SK-N-SH (cell line): ENCODE data around the gene ZNF24. TPM values are rescaled to one million over a fixed set of nuclear protein-coding genes. Genes with fewer than 3 reads are reported as not detected.

Experiments
- CTCF ChIA-PET: fragments of 300-600, 350-600 bp; formaldehyde crosslinking; extraction: SDS; loops from one replicate; lab custom pipeline; 2021; lab: Yijun Ruan, JAX
- POLR2A ChIA-PET: fragments of 350-600 bp; sonication (Branson Sonifier 250); formaldehyde crosslinking; extraction: SDS; loops from one replicate; lab custom pipeline; 2020; ENCODE audit warnings: antibody characterized with exemption, inconsistent platforms; lab: Yijun Ruan, JAX
- DNase-seq: peaks from one replicate; pipeline ENCODE4 v3.0.0; 2012
- H2AFZ ChIP-seq: fragments of 200-600 bp; sonication (generic); 2 replicates; pipeline ENCODE4 v1.8.1; 2016; ENCODE audit warnings: antibody characterized with exemption, mild to moderate bottlenecking, low read depth
- H3F3A ChIP-seq: fragments of 200-600 bp; sonication (generic); replicated peaks from 2 replicates; pipeline ENCODE3; 2016; ENCODE audit warnings: antibody characterized with exemption, mild to moderate bottlenecking; ENCODE audit not compliant: insufficient read depth
- H3K27ac ChIP-seq, 2 experiments: fragments of 200-500 bp in 1 of 2; fragments of 200-600 bp in 1 of 2; sonication (Bioruptor generic) in 1 of 2; sonication (generic), shearing (Covaris generic) in 1 of 2; 2 replicates each; pipeline versions ENCODE4 v1.5.1 to v1.6.1; 2014 to 2016; ENCODE audit warnings: low read depth in 2 of 2, inconsistent platforms in 1 of 2, low read length in 1 of 2, mild to moderate bottlenecking in 1 of 2, mixed read lengths in 1 of 2
- H3K27me3 ChIP-seq: fragments of 200-600 bp; sonication (generic), shearing (Covaris generic); 2 replicates; pipeline ENCODE4 v1.6.1; 2016; ENCODE audit warnings: mixed run types; ENCODE audit not compliant: insufficient read depth
- H3K36me3 ChIP-seq, 2 experiments: fragments of 200-500 bp in 1 of 2; fragments of 200-600 bp in 1 of 2; sonication (Bioruptor generic) in 1 of 2; sonication (generic) in 1 of 2; replicated peaks in 1 of 2; 2 replicates each; pipeline versions ENCODE3 to v1.5.1; 2014 to 2016; ENCODE audit warnings: low read length in 1 of 2, mild to moderate bottlenecking in 1 of 2; ENCODE audit not compliant: insufficient read depth in 2 of 2, control insufficient read depth in 1 of 2
- H3K4me1 ChIP-seq, 2 experiments: fragments of 200-500 bp in 1 of 2; fragments of 200-600 bp in 1 of 2; sonication (Bioruptor generic) in 1 of 2; sonication (generic), shearing (Covaris generic) in 1 of 2; 2 replicates each; pipeline versions ENCODE4 v1.5.1 to v1.6.1; 2014 to 2016; ENCODE audit warnings: low read depth in 1 of 2, low read length in 1 of 2, mixed run types in 1 of 2; ENCODE audit not compliant: insufficient read depth in 2 of 2, control insufficient read depth in 1 of 2
- H3K4me2 ChIP-seq: fragments of 200-600 bp; sonication (generic), shearing (Covaris generic); 2 replicates; pipeline ENCODE4 v1.6.1; 2017; ENCODE audit warnings: mixed run types
- H3K4me3 ChIP-seq, 2 experiments: fragments of 200-500 bp in 1 of 2; fragments of 200-600 bp in 1 of 2; sonication (Bioruptor generic) in 1 of 2; sonication (generic), shearing (Covaris generic) in 1 of 2; 2 replicates each; pipeline versions ENCODE4 v1.5.1 to v1.8.1; 2014 to 2016; ENCODE audit warnings: low read depth in 2 of 2, inconsistent platforms in 1 of 2, low read length in 1 of 2, mild to moderate bottlenecking in 1 of 2, mixed read lengths in 1 of 2, moderate library complexity in 1 of 2
- H3K79me2 ChIP-seq: fragments of 200-600 bp; sonication (generic); 2 replicates; pipeline ENCODE4 v1.8.1; 2017; ENCODE audit warnings: mild to moderate bottlenecking; ENCODE audit not compliant: insufficient read depth
- H3K9ac ChIP-seq: fragments of 200-600 bp; sonication (generic); 2 replicates; pipeline ENCODE4 v1.6.1; 2017; ENCODE audit warnings: mixed run types
- H3K9me2 ChIP-seq: fragments of 200-600 bp; sonication (generic); 2 replicates; pipeline ENCODE4 v1.6.1; 2017; ENCODE audit warnings: mixed run types
- H3K9me3 ChIP-seq: fragments of 200-600 bp; sonication (generic); 2 replicates; pipeline ENCODE4 v1.6.1; 2017; ENCODE audit warnings: mixed run types, mild to moderate bottlenecking, moderate library complexity
- H4K20me1 ChIP-seq: fragments of 200-600 bp; sonication (generic); 2 replicates; pipeline ENCODE4 v1.6.1; 2017; ENCODE audit warnings: mild to moderate bottlenecking, mixed run types; ENCODE audit not compliant: insufficient read depth
- CHD2 ChIP-seq: fragments of 150-350 bp; IDR thresholded peaks from 2 replicates; pipeline ENCODE4 v1.6.1; 2018; ENCODE audit warnings: low read length; ENCODE audit not compliant: partially characterized antibody
- EP300 ChIP-seq, 2 experiments: IDR thresholded peaks; 2 replicates each; pipeline versions ENCODE4 v1.4.0 to v1.6.1; 2012; ENCODE audit warnings: borderline replicate concordance in 1 of 2, low read depth in 1 of 2, low read length in 1 of 2
- EZH2phosphoT487 ChIP-seq: fragments of 200-600 bp; sonication (generic); IDR thresholded peaks from 2 replicates; pipeline ENCODE4 v1.6.1; 2017; ENCODE audit warnings: low read depth, mixed run types, mild to moderate bottlenecking, antibody characterized with exemption, moderate library complexity, borderline replicate concordance
- GABPA ChIP-seq: IDR thresholded peaks from 2 replicates; pipeline ENCODE4 v1.4.0; 2012; ENCODE audit warnings: low read depth, mild to moderate bottlenecking
- GATA2 ChIP-seq: sonication (generic); formaldehyde crosslinking; IDR thresholded peaks from 2 replicates; pipeline ENCODE4 v1.5.0; 2020; ENCODE audit warnings: mild to moderate bottlenecking, missing genetic modification reagents
- JUND ChIP-seq: IDR thresholded peaks from 2 replicates; pipeline ENCODE4 v1.4.0; 2012
- NRF1 ChIP-seq: IDR thresholded peaks from 2 replicates; pipeline ENCODE4 v1.6.1; 2012; ENCODE audit warnings: low read depth, mild to moderate bottlenecking, low read length
- POLR2AphosphoS5 ChIP-seq: IDR thresholded peaks from 2 replicates; pipeline ENCODE4 v1.6.1; 2012; ENCODE audit warnings: low read depth, low read length
- SMC3 ChIP-seq: IDR thresholded peaks from 2 replicates; pipeline ENCODE4 v1.6.1; 2012; ENCODE audit warnings: low read depth, low read length, improper control_type of control experiment
- TCF12 ChIP-seq: IDR thresholded peaks from 2 replicates; pipeline ENCODE4 v1.4.0; 2012
- TEAD4 ChIP-seq: IDR thresholded peaks from 2 replicates; pipeline ENCODE4 v1.4.0; 2012; ENCODE audit warnings: mild to moderate bottlenecking, borderline replicate concordance; ENCODE audit not compliant: insufficient read depth
- WGBS: methylation state at CpG from one replicate; pipeline ENCODE4 v1.1.6; 2017; ENCODE audit warnings: low lambda C conversion rate; 5-methylcytosine and 5-hydroxymethylcytosine counted together
- polyA plus RNA-seq, 3 experiments: library from polyadenylated mRNA; depleted of rRNA; stranded (reverse); fragments of >200 nt; gene quantifications; 2 replicates each; pipeline ENCODE4 v1.2.3, GENCODE V29; 2012
- TF ChIP-seq, protein P1 (sequence below): IDR thresholded peaks from 2 replicates; pipeline ENCODE4 v1.6.1; 2012; ENCODE audit warnings: mild to moderate bottlenecking, low read depth, low read length, moderate library complexity
- TF ChIP-seq, protein P2 (sequence below): fragments of 200-600 bp; sonication (generic); IDR thresholded peaks from 2 replicates; pipeline ENCODE4 v1.6.1; 2017; ENCODE audit warnings: antibody characterized with exemption, mild to moderate bottlenecking, moderate library complexity
- TF ChIP-seq, protein P3 (sequence below): fragments of 150-350 bp; IDR thresholded peaks from 2 replicates; pipeline ENCODE4 v1.6.1; 2016; ENCODE audit warnings: mild to moderate bottlenecking, low read depth, low read length
- TF ChIP-seq, protein P4 (sequence below): IDR thresholded peaks from 2 replicates; pipeline ENCODE4 v1.4.0; 2012; ENCODE audit warnings: low read depth
- TF ChIP-seq, protein P5 (sequence below): IDR thresholded peaks from 2 replicates; pipeline ENCODE4 v1.4.0; 2012; ENCODE audit warnings: low read depth, borderline replicate concordance
- TF ChIP-seq, protein P6 (sequence below): fragments of 150-350 bp; IDR thresholded peaks from 2 replicates; pipeline ENCODE4 v1.6.1; 2017; ENCODE audit warnings: antibody characterized with exemption, low read length, low read depth, borderline replicate concordance

Gene ZNF24
- polyA plus RNA-seq, 1 of the 3 experiments (the other 2 are of a cell fraction): 6.9 TPM

DNA sequence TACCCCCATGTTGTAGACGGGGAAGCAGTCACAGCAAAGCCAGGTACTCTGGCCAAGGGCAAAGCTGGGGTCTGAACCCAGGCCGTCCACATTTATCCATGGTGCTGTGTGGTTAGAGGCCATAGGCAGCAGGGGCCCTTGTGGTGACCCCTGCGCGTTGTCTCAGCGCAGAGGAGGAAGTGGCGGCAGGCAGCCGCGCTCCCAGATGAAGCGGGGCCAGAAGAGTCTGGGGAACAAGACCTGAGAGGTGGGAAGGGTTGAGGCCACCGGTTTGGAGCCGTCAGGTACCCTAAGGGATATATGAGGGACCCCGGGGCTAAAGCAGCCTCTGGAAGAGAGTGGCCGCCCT lies 32.1 kb upstream of the ZNF24 start:
- Histone ChIP-seq H3K36me3 (no peaks in the 10 kb centered on the region), H3K9me2 (no peaks in the 10 kb centered on the region), H3K4me3 (peak overlapping the region; percentile 65 to 70; a peak in 3 of 4 replicates), H2AFZ (peak overlapping the region; percentile 88; the same call in 1 of the 2 replicates), H3K79me2 (no peaks in the 10 kb centered on the region), H3K4me1 (peaks cover 0 to 5% of the 10 kb centered on the region in 2 experiments; a peak in 1 of 4 replicates), H3K27me3 (peaks cover 6% of the 10 kb centered on the region; the same call in 1 of the 2 replicates), H3K9ac (peak overlapping the region; percentile 53; the same call in 1 of the 2 replicates), H3F3A (no peaks in the 10 kb centered on the region), H3K4me2 (peak overlapping the region; percentile 81), H4K20me1 (no peaks in the 10 kb centered on the region), H3K27ac (no peak overlapping the region; a peak in 1 of 4 replicates), H3K9me3 (no peaks in the 10 kb centered on the region)
- ChIA-PET POLR2A (no interaction called here), CTCF (interaction anchor here (1.6 kb wide), 1 partner anchor 10 kb away, joined by 7 read pairs; no protein-coding TSS in a partner anchor)
- peak; percentile 65 for DNase-seq
- TF ChIP-seq JUND (no peak), POLR2AphosphoS5 (no peak)
- 43% methylated on average over 9 of the region's 13 CpGs for WGBS

DNA sequence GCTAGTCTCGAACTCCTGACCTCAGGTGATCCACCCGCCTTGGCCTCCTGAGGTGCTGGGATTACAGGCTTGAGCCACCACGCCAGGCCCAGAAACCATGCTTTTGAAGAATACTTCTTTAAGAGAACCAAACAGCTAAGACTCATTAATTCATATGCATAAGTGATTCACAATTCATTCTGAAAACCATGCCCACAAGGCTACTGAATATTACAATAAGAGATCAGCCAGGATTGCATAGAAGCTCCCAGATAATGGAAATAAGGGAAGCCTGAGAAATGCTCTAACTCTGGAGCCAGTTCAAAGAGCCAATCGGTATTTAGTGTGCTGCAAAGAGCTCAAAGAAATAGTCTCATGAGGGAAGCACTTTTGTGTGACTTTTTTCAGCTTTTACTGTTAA lies 30.5 kb upstream of the ZNF24 start:
- no peaks in the 10 kb centered on the region for H3K9me3 ChIP-seq
- no peak overlapping the region for H2AFZ ChIP-seq
- TF ChIP-seq, protein P1, sequence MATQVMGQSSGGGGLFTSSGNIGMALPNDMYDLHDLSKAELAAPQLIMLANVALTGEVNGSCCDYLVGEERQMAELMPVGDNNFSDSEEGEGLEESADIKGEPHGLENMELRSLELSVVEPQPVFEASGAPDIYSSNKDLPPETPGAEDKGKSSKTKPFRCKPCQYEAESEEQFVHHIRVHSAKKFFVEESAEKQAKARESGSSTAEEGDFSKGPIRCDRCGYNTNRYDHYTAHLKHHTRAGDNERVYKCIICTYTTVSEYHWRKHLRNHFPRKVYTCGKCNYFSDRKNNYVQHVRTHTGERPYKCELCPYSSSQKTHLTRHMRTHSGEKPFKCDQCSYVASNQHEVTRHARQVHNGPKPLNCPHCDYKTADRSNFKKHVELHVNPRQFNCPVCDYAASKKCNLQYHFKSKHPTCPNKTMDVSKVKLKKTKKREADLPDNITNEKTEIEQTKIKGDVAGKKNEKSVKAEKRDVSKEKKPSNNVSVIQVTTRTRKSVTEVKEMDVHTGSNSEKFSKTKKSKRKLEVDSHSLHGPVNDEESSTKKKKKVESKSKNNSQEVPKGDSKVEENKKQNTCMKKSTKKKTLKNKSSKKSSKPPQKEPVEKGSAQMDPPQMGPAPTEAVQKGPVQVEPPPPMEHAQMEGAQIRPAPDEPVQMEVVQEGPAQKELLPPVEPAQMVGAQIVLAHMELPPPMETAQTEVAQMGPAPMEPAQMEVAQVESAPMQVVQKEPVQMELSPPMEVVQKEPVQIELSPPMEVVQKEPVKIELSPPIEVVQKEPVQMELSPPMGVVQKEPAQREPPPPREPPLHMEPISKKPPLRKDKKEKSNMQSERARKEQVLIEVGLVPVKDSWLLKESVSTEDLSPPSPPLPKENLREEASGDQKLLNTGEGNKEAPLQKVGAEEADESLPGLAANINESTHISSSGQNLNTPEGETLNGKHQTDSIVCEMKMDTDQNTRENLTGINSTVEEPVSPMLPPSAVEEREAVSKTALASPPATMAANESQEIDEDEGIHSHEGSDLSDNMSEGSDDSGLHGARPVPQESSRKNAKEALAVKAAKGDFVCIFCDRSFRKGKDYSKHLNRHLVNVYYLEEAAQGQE: no peak
- TF ChIP-seq EZH2phosphoT487 (no peak), GATA2 (CRISPR knock-in tag) (no peak), TCF12 (no peak), POLR2AphosphoS5 (no peak), EP300 (IDR thresholded peaks at IDR 0.05; ENCODE audit: borderline replicate concordance in 1 of 2, low read depth in 1 of 2, low read length in 1 of 2) (no peak), CHD2 (no peak), SMC3 (no peak), JUND (no peak), TEAD4 (no peak), NRF1 (no peak), GABPA (no peak)
- TF ChIP-seq, protein P2, sequence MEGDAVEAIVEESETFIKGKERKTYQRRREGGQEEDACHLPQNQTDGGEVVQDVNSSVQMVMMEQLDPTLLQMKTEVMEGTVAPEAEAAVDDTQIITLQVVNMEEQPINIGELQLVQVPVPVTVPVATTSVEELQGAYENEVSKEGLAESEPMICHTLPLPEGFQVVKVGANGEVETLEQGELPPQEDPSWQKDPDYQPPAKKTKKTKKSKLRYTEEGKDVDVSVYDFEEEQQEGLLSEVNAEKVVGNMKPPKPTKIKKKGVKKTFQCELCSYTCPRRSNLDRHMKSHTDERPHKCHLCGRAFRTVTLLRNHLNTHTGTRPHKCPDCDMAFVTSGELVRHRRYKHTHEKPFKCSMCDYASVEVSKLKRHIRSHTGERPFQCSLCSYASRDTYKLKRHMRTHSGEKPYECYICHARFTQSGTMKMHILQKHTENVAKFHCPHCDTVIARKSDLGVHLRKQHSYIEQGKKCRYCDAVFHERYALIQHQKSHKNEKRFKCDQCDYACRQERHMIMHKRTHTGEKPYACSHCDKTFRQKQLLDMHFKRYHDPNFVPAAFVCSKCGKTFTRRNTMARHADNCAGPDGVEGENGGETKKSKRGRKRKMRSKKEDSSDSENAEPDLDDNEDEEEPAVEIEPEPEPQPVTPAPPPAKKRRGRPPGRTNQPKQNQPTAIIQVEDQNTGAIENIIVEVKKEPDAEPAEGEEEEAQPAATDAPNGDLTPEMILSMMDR: no peak
- TF ChIP-seq, protein P3, sequence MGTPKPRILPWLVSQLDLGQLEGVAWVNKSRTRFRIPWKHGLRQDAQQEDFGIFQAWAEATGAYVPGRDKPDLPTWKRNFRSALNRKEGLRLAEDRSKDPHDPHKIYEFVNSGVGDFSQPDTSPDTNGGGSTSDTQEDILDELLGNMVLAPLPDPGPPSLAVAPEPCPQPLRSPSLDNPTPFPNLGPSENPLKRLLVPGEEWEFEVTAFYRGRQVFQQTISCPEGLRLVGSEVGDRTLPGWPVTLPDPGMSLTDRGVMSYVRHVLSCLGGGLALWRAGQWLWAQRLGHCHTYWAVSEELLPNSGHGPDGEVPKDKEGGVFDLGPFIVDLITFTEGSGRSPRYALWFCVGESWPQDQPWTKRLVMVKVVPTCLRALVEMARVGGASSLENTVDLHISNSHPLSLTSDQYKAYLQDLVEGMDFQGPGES: no peak
- TF ChIP-seq, protein P4, sequence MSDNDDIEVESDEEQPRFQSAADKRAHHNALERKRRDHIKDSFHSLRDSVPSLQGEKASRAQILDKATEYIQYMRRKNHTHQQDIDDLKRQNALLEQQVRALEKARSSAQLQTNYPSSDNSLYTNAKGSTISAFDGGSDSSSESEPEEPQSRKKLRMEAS: no peak
- TF ChIP-seq, protein P5, sequence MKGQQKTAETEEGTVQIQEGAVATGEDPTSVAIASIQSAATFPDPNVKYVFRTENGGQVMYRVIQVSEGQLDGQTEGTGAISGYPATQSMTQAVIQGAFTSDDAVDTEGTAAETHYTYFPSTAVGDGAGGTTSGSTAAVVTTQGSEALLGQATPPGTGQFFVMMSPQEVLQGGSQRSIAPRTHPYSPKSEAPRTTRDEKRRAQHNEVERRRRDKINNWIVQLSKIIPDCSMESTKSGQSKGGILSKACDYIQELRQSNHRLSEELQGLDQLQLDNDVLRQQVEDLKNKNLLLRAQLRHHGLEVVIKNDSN: no peak
- TF ChIP-seq, protein P6, sequence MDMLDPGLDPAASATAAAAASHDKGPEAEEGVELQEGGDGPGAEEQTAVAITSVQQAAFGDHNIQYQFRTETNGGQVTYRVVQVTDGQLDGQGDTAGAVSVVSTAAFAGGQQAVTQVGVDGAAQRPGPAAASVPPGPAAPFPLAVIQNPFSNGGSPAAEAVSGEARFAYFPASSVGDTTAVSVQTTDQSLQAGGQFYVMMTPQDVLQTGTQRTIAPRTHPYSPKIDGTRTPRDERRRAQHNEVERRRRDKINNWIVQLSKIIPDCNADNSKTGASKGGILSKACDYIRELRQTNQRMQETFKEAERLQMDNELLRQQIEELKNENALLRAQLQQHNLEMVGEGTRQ: no peak
- H3F3A ChIP-seq: no peaks in the 10 kb centered on the region
- no peaks in the 10 kb centered on the region for H3K36me3 ChIP-seq
- H3K4me2 ChIP-seq: no peak overlapping the region
- no peak for DNase-seq
- 83% methylated on average over 4 of the region's 4 CpGs for WGBS
- H3K79me2 ChIP-seq: no peaks in the 10 kb centered on the region
- H3K9me2 ChIP-seq: no peaks in the 10 kb centered on the region
- H3K9ac ChIP-seq: no peak overlapping the region
- CTCF ChIA-PET: interaction anchor here (0.7 to 2.5 kb wide), 3 partner anchors 12 to 231 kb away, joined by 4 to 17 read pairs (median 5); no protein-coding TSS in a partner anchor
- H3K27me3 ChIP-seq: peaks cover 6% of the 10 kb centered on the region; the same call in 1 of the 2 replicates
- POLR2A ChIA-PET: interaction anchor here (1.2 kb wide), 1 partner anchor 134 kb away, joined by 4 read pairs; the partner anchor contains the start of gene ZNF397
- H4K20me1 ChIP-seq: no peaks in the 10 kb centered on the region
- H3K4me1 ChIP-seq: peaks cover 0 to 5% of the 10 kb centered on the region in 2 experiments; a peak in 1 of 4 replicates
- H3K4me3 ChIP-seq: no peak overlapping the region
- H3K27ac ChIP-seq: no peak overlapping the region
